ENCODE results near the gene GARIN5A. TPM values are rescaled to one million over a fixed set of nuclear protein-coding genes. Genes with fewer than 3 reads are reported as not detected.

The GARIN5A gene
- polyA plus RNA-seq, 1 of the 3 experiments (the other 2 are of a cell fraction): 1.3 TPM

- Histone ChIP-seq H3K4me3 (ENCODE audit: low read depth in 2 of 2, low read length in 1 of 2) (no peak overlapping the region), H3K79me2 (ENCODE audit: insufficient read depth) (no peaks in the 10 kb centered on the region), H3F3A (replicated peaks; ENCODE audit: insufficient read depth) (no peaks in the 10 kb centered on the region), H3K27ac (ENCODE audit: low read depth in 2 of 2, low read length in 1 of 2) (no peak overlapping the region), H4K20me1 (ENCODE audit: insufficient read depth) (no peaks in the 10 kb centered on the region), H3K9me2 (no peaks in the 10 kb centered on the region), H3K9ac (no peak overlapping the region), H3K27me3 (ENCODE audit: insufficient read depth) (no peaks in the 10 kb centered on the region), H3K9me3 (no peaks in the 10 kb centered on the region), H3K36me3 (replicated peaks in 1 of 2; ENCODE audit: control insufficient read depth in 1 of 2, insufficient read depth in 2 of 2, low read length in 1 of 2) (no peaks in the 10 kb centered on the region), H3K4me1 (ENCODE audit: control insufficient read depth in 1 of 2, insufficient read depth in 2 of 2, low read depth in 1 of 2, low read length in 1 of 2) (peaks cover 0 to 7% of the 10 kb centered on the region in 2 experiments; a peak in 1 of 4 replicates), H2AFZ (ENCODE audit: low read depth) (no peak overlapping the region), H3K4me2 (no peak overlapping the region)
- ChIA-PET POLR2A (interaction anchor here (1.4 kb wide), 1 partner anchor 10 kb away, joined by 9 read pairs; the partner anchor contains the start of gene JOSD2), CTCF (interaction anchor here (1.1 to 2.5 kb wide), 7 partner anchors 9 to 55 kb away, joined by 3 to 11 read pairs (median 6); partner anchors contain the start of gene JOSD2)
- no peak for TF ChIP-seq MXI1 (IDR thresholded peaks at IDR 0.05; ENCODE audit: low read depth, low read length)
- TF ChIP-seq YY1 (IDR thresholded peaks at IDR 0.05; ENCODE audit: low read depth): no peak
- TF ChIP-seq RCOR1 (IDR thresholded peaks at IDR 0.05; ENCODE audit: low read length): no peak
- no peak for TF ChIP-seq MEF2A (IDR thresholded peaks at IDR 0.05; ENCODE audit: borderline replicate concordance, low read depth)
- no peak for TF ChIP-seq TAF1 (IDR thresholded peaks at IDR 0.05; ENCODE audit: borderline replicate concordance, low read depth, low read length)
- no peak for TF ChIP-seq IRF3 (IDR thresholded peaks at IDR 0.05; ENCODE audit: low read depth, low read length)
- TF ChIP-seq USF1 (IDR thresholded peaks at IDR 0.05; ENCODE audit: borderline replicate concordance, low read depth): no peak
- no peak for TF ChIP-seq EP300 (IDR thresholded peaks at IDR 0.05; ENCODE audit: borderline replicate concordance in 1 of 2, low read depth in 1 of 2, low read length in 1 of 2)
- TF ChIP-seq SMC3 (IDR thresholded peaks at IDR 0.05; ENCODE audit: low read depth, low read length): no peak
- no peak for TF ChIP-seq RAD21 (IDR thresholded peaks at IDR 0.05; ENCODE audit: low read length)
- TF ChIP-seq POLR2AphosphoS5 (IDR thresholded peaks at IDR 0.05; ENCODE audit: low read depth, low read length): no peak
- TF ChIP-seq FOXJ3 (CRISPR knock-in tag; IDR thresholded peaks at IDR 0.05): no peak
- no peak for TF ChIP-seq PBX3 (IDR thresholded peaks at IDR 0.05)
- TF ChIP-seq ELF1 (IDR thresholded peaks at IDR 0.05): no peak
- TF ChIP-seq REST (IDR thresholded peaks at IDR 0.05; ENCODE audit: low read depth, low read length): no peak
- no peak for TF ChIP-seq ZBTB33 (IDR thresholded peaks at IDR 0.05; ENCODE audit: borderline replicate concordance, low read depth)
- TF ChIP-seq SIN3A (IDR thresholded peaks at IDR 0.05; ENCODE audit: borderline replicate concordance, low read depth, low read length): no peak
- no peak for TF ChIP-seq JUND (IDR thresholded peaks at IDR 0.05)
- no peak for DNase-seq
- WGBS (ENCODE audit: low lambda C conversion rate): 69% methylated on average over 10 of the region's 12 CpGs
Measured at GRCh38 chr19:50501186-50501567, 24.5 kb upstream of the GARIN5A start.

Measured in SK-N-SH (cell line).